Fibroblast of lung (primary cell): ENCODE measurements around the gene CAMTA1.

Experiments
- EZH2 ChIP-seq: IDR thresholded peaks from 2 replicates; pipeline ENCODE4 v1.5.1; 2012; ENCODE audit warnings: low read length, control low read depth, mild to moderate bottlenecking; ENCODE audit errors: missing control alignments
- TF ChIP-seq, protein P1 (sequence below), 2 donors: IDR thresholded peaks in 1 of 2; conservative IDR thresholded peaks in 1 of 2; 1 replicate in 1 of 2; 2 replicates in 1 of 2; pipeline ENCODE4 v1.5.1; 2011 to 2012; ENCODE audit warnings: low read length in 2 of 2, control low read depth in 1 of 2, inconsistent platforms in 1 of 2, low read depth in 1 of 2, mild to moderate bottlenecking in 1 of 2

DNA sequence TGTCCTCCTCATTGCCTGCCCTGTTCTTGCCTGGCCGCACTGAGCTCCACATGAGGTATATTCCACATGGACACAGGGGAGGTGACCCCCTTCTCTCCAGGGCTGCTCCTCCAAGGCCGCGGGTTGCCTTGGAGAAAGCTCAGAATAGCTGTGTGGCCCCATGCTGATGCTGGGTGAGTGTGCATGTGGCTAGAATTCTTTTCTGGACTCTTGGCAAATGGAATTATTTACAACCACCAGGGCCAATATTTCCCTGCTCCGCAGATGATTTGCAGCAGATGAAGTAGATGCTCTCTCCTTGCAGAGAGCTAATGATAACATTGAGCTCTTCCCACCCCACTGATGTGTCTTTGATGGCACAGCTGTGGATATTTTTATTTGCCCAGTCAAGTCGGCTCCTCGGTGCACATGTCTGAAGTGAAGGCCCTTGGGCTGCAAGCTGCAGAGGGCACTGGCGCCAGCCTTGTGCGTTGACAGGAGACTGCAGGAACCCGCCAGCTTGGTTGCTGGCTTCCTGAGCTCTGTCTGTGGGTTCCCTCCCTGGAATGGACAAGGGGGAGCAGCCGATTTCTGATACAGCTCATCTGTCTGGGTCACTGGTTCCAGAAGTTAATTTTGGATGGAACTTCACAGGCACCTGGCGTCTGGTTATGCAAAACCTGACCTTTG, 581.2 kb downstream of the CAMTA1 start:
- TF ChIP-seq, protein P1, sequence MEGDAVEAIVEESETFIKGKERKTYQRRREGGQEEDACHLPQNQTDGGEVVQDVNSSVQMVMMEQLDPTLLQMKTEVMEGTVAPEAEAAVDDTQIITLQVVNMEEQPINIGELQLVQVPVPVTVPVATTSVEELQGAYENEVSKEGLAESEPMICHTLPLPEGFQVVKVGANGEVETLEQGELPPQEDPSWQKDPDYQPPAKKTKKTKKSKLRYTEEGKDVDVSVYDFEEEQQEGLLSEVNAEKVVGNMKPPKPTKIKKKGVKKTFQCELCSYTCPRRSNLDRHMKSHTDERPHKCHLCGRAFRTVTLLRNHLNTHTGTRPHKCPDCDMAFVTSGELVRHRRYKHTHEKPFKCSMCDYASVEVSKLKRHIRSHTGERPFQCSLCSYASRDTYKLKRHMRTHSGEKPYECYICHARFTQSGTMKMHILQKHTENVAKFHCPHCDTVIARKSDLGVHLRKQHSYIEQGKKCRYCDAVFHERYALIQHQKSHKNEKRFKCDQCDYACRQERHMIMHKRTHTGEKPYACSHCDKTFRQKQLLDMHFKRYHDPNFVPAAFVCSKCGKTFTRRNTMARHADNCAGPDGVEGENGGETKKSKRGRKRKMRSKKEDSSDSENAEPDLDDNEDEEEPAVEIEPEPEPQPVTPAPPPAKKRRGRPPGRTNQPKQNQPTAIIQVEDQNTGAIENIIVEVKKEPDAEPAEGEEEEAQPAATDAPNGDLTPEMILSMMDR (conservative IDR thresholded peaks at IDR 0.05 in 1 of 2, IDR thresholded peaks at IDR 0.05 in 1 of 2; ENCODE audit: low read depth in 1 of 2, low read length in 2 of 2): no peak
- TF ChIP-seq EZH2: no peak
